Activated CD8-positive, alpha-beta memory T cell treated with anti-CD3 and anti-CD28 coated beads for 36 hours (primary cell): ENCODE measurements around the gene SLBP. TPM values are rescaled to one million over a fixed set of nuclear protein-coding genes. Genes with fewer than 3 reads are reported as not detected.

Experiments used
- CTCF ChIA-PET: fragments of 350-600 bp; sonication (Branson Sonifier 250); formaldehyde crosslinking; loops from one replicate; lab custom pipeline; 2021; ENCODE audit warnings: antibody characterized with exemption; lab: Charles Lee
- POLR2A ChIA-PET: fragments of 350-600 bp; sonication (Branson Sonifier 250); formaldehyde crosslinking; loops from one replicate; lab custom pipeline; 2021; ENCODE audit warnings: antibody characterized with exemption; lab: Charles Lee
- total RNA-seq, 2 experiments: library from RNA; stranded (reverse); gene quantifications; one replicate each; pipeline ENCODE4 v1.2.3, GENCODE V29; 2021

The SLBP gene
- total RNA-seq, 2 experiments from 2014 or later = 181 to 182 TPM

DNA sequence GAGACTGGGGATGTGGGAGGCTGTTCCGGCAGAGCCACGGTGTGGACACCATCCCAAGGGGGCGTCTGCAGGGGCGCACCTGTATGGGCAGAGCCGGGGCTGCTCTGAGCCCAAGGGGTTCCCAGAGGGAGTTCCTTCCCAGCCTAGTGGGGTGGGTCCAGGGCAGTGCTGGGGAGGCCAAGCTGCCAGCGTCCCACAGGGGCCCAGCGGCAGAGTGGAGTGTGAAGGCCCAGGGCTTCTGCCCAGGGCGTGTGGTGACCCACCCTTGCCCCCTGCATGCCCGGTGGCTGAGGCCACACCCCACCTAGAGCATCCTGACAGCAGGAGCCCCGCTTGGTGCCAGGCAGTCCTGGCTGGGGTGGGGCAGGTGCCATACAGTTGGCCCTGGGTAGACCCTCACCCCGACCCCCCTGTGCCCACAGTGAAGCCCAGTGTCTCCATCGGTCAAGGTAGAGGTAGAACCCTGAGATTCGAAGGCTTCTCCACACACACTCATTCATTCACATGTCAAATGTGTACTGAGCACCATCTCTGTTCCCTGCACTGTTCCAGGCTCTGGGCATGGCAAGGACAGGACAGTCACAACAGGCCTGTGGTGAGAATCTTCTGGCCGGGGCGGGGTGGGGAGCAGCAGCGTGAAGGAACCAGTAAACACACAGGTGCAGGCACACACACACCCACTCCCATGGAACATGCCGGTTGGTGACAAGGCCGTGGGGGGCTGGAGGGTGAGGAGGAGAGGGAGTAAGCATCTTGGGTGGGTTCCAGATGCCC lies 38.4 kb upstream of the SLBP start:
- POLR2A ChIA-PET = no interaction called here

GRCh38 chr4:1749826-1750225 lies 37.7 kb upstream of the SLBP start:
- CTCF ChIA-PET = interaction anchor here (4.9 kb wide), 1 partner anchor 59 kb away, joined by 53 read pairs; no protein-coding TSS in a partner anchor
- POLR2A ChIA-PET = no interaction called here

More for the DNA sequence above, 38.4 kb upstream of the SLBP start:
- CTCF ChIA-PET = no interaction called here

- CTCF ChIA-PET = interaction anchor here (4.9 kb wide), 1 partner anchor 60 kb away, joined by 53 read pairs; no protein-coding TSS in a partner anchor
- POLR2A ChIA-PET = no interaction called here
These were observed 37.3 kb upstream of the SLBP start for GRCh38 chr4:1749370-1749769.

GRCh38 chr4:1748465-1748995 lies 36.4 kb upstream of the SLBP start:
- POLR2A ChIA-PET = no interaction called here

DNA sequence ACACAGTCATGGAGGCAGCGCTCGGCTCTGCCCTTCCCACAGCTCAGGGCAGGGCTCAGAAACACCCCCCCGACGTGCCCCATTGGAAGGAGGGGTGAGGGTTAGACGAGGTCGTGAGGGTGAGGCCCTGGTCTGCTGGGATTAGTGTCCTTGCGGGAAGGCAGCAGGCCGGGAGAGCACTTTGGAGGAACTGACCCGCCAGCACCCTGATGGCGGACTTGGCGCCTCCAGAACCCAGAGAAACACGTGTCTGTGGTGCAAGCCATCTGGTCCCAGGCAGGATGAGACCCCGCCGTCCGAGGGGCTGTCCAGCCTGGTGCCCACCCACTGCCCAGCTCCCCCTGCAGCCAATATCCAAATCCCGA lies 35.5 kb upstream of the SLBP start:
- POLR2A ChIA-PET = no interaction called here
- CTCF ChIA-PET = interaction anchor here (0.9 to 4.9 kb wide), 13 partner anchors 8 to 126 kb away, joined by 3 to 53 read pairs (median 5); partner anchors contain the start of gene FGFR3

More at GRCh38 chr4:1748465-1748995, 36.4 kb upstream of the SLBP start:
- CTCF ChIA-PET = interaction anchor here (0.6 to 4.9 kb wide), 15 partner anchors 9 to 151 kb away, joined by 3 to 53 read pairs (median 4); partner anchors contain the start of genes FGFR3, TACC3 and TMEM129

- ChIA-PET CTCF (interaction anchor here (0.5 to 4.9 kb wide), 22 partner anchors 8 to 192 kb away, joined by 3 to 53 read pairs (median 4); partner anchors contain the start of gene FGFR3), POLR2A (interaction anchor here (0.6 kb wide), 2 partner anchors 21 to 1292 kb away, joined by 3 to 10 read pairs; no protein-coding TSS in a partner anchor)
These were observed 34.9 kb upstream of the SLBP start for GRCh38 chr4:1746919-1747602.

GRCh38 chr4:1746265-1746691 lies 34.2 kb upstream of the SLBP start:
- ChIA-PET POLR2A (interaction anchor here (0.6 kb wide), 2 partner anchors 22 to 1293 kb away, joined by 3 to 10 read pairs; no protein-coding TSS in a partner anchor), CTCF (interaction anchor here (0.5 to 4.9 kb wide), 15 partner anchors 8 to 192 kb away, joined by 3 to 53 read pairs (median 3); no protein-coding TSS in a partner anchor)

DNA sequence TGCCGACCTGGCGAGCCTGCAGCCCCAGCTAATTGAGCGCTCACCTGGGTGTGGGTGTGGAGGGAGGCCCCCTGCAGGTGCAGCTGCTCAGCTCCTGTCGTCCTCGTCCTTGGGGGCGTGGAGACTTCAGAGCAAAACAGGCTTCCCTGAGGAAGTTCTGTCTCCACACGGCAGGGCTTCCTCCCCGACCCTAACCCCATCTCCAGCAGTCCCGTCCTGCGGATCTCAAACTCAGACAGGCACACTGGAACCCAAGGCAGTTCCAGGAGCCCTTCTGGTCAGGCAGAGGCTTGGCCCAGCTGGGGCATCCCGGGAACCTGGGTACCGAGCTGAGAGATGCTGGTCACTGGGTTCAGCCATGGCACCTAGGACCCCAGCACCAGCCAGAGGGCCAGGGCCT lies 33.6 kb upstream of the SLBP start:
- ChIA-PET POLR2A (no interaction called here), CTCF (interaction anchor here (0.9 to 4.9 kb wide), 8 partner anchors 9 to 193 kb away, joined by 3 to 53 read pairs (median 5); no protein-coding TSS in a partner anchor)

DNA sequence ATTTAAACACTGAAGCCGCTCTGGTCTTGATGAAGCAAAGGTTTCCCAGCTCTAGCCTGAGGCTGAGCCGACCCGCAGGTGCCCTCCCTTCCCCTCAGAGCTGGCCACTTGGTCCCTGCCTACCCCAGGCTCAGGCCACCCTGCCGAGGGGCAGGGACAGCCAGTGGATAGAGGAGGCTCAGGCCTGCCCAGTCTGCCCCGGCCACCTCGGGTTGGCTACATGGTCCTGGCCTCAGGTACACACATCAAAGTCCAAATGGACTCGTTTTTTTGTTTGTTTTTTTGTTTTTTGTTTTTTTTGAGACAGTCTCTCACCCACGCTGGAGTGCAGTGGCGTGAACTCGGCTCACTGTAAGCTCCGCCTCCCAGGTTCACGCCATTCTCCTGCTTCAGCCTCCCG lies 33.0 kb upstream of the SLBP start:
- CTCF ChIA-PET = interaction anchor here (0.9 to 4.9 kb wide), 5 partner anchors 19 to 155 kb away, joined by 3 to 53 read pairs (median 6); no protein-coding TSS in a partner anchor
- POLR2A ChIA-PET = no interaction called here

DNA sequence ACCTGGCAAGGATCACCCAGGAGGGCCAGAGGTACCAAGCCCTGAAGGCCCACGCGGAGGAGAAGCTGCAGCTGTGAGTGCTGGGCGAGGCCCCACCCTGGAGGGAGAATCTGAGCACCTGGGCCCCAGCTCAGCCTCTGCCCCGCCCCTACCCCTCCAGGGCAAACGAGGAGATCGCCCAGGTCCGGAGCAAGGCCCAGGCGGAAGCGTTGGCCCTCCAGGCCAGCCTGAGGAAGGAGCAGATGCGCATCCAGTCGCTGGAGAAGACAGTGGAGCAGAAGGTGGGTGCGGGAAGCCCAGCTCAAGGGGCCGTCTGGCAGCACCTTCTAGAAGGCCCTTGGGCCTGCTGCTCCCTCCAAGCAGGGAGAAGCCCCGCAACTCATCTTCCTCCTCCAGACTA lies 32.4 kb upstream of the SLBP start:
- CTCF ChIA-PET = interaction anchor here (1.0 to 2.1 kb wide), 5 partner anchors 18 to 68 kb away, joined by 3 to 10 read pairs (median 5); no protein-coding TSS in a partner anchor
- POLR2A ChIA-PET = interaction anchor here (0.8 kb wide), 1 partner anchor 9 kb away, joined by 3 read pairs; no protein-coding TSS in a partner anchor

GRCh38 chr4:1743975-1744374 lies 31.9 kb upstream of the SLBP start:
- CTCF ChIA-PET = interaction anchor here (0.6 to 2.0 kb wide), 4 partner anchors 65 to 119 kb away, joined by 3 to 6 read pairs (median 4); no protein-coding TSS in a partner anchor
- POLR2A ChIA-PET = interaction anchor here (0.5 to 0.8 kb wide), 2 partner anchors 8 to 124 kb away, joined by 3 to 5 read pairs; no protein-coding TSS in a partner anchor

DNA sequence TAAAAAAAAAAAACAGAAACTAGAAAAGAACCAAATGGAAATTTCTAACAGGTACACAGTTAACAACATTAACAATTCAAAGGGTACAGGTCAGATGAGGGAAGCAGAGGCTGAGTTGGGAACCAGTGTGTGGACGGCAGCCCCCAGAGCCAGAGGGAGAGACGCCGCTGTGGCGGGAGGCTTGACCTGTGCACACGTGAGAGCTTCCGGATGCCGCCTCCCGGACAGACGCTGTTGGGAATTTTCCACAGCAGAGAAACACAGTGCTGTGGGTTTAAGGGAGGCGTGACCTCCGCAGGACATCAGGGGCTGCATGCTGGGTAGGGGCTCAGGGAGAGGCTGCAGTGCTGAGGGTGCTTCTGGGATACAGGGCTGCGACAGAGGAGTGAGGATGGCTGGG lies 31.4 kb upstream of the SLBP start:
- ChIA-PET POLR2A (interaction anchor here (0.5 kb wide), 1 partner anchor 125 kb away, joined by 5 read pairs; no protein-coding TSS in a partner anchor), CTCF (interaction anchor here (0.6 to 1.4 kb wide), 2 partner anchors 67 to 119 kb away, joined by 3 to 5 read pairs; no protein-coding TSS in a partner anchor)

- CTCF ChIA-PET = interaction anchor here (1.5 to 1.8 kb wide), 2 partner anchors 14 to 69 kb away, joined by 4 read pairs; no protein-coding TSS in a partner anchor
- POLR2A ChIA-PET = interaction anchor here (0.6 kb wide), 1 partner anchor 86 kb away, joined by 5 read pairs; no protein-coding TSS in a partner anchor
These were observed 29.1 kb upstream of the SLBP start for GRCh38 chr4:1741208-1741607.

DNA sequence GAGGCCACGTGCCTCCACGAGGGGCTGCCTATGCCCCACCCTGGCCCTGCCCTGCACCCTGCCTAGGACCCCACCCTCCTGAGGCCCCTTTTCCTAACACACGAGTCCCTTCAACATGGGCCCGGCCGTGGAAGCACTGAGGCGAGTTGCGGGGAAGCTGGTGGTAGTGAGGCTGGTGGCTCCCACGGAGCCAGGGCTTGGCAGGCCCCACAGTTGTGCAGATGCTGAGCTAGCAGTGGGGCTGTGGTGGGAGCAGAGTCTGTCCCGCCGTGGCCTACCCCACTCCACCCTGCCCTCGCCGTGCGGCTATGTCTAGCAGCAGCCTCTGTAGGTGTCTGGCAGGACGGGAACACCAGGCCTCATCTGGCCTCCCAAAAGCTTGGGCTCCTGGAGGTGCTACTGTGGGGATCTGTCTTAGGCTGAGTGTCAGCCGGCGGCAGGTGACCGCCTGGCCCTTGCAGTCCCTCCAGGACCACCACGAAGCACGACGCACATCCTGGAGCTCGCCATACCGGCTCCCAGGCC lies 28.0 kb upstream of the SLBP start:
- CTCF ChIA-PET = interaction anchor here (1.0 to 1.6 kb wide), 3 partner anchors 8 to 16 kb away, joined by 3 to 5 read pairs (median 4); no protein-coding TSS in a partner anchor
- POLR2A ChIA-PET = no interaction called here

DNA sequence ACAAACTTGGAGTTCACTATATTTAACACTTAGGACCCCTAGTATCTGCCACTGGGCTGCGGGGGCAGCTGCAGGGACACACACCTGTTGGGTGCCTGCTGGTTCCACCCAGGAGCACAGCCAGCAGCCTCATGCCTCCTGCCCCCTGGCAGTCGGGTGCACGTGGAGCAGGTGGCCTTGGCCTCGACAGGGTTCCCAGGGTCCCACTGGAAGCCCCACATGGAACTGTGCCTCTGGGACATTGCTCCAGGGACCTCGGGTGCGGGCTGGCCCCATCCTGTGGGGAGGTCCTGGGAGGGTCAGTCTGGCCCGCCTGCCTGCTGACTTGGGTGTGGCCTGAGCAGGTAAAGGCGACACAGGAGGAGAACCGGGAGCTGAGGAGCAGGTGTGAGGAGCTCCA lies 27.2 kb upstream of the SLBP start:
- ChIA-PET POLR2A (no interaction called here), CTCF (interaction anchor here (1.3 to 1.6 kb wide), 2 partner anchors 9 to 13 kb away, joined by 3 to 4 read pairs; no protein-coding TSS in a partner anchor)

DNA sequence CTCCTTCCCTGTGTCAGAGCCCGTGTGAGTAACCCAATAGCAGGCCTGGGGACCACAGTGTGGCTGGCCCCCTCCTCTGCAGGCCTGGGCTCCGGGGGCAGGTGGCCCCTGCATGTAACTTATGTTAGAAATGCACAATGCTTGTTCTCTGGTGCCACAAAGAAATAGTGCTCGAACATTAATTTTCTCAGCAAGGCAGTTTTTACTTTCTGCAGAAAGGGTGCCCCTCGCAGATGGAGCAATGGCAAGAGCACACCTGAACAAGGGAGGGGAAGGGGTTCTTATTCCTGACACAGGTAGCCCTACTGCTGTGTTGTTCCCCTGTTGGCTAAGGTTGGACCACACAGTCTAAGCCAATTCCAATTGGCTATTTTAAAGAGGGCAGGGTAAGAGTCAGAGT lies 26.3 kb upstream of the SLBP start:
- ChIA-PET CTCF (interaction anchor here (1.2 to 1.4 kb wide), 3 partner anchors 8 to 10 kb away, joined by 3 to 5 read pairs (median 4); no protein-coding TSS in a partner anchor), POLR2A (interaction anchor here (0.5 kb wide), 1 partner anchor 112 kb away, joined by 6 read pairs; no protein-coding TSS in a partner anchor)

DNA sequence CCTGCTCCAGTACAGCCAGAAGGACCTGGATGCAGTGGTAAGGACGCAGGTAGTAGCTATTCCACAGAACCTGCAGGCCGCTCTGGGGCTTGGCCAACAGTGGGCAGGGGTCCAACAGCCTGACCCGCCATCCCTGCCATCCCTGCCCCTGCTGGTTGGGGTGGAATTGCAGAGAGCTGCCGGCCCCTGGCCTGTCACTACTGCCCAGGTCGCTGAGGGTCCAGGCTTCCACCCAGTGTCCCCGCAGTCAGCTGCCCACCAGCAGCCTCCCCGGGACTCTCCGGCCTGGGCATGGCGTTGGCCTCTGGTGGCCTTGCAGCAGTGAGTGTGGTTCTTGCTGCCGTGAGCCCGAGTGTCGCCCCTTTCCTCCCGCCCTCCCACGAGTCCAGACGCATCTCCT lies 25.5 kb upstream of the SLBP start:
- ChIA-PET POLR2A (interaction anchor here (0.5 kb wide), 1 partner anchor 113 kb away, joined by 6 read pairs; no protein-coding TSS in a partner anchor), CTCF (interaction anchor here (1.2 to 1.4 kb wide), 3 partner anchors 9 to 11 kb away, joined by 3 to 5 read pairs (median 4); no protein-coding TSS in a partner anchor)
